ENCODE data around the gene ABHD17C.

ABHD17C gene

GRCh38 chr15:80669663-80670273 is 25.3 kb upstream of the ABHD17C start:
- H3K4me3 ChIP-seq (replicated peaks; ENCODE audit: insufficient read depth, low read length): no peak overlapping the region
- no peak for DNase-seq (ENCODE audit: low read depth in 1 of 2, low spot score in 1 of 2)
- H3K27me3 ChIP-seq (ENCODE audit: insufficient read depth, poor library complexity, severe bottlenecking): no peaks in the 10 kb centered on the region
- TF ChIP-seq SPI1 (IDR thresholded peaks at IDR 0.05; ENCODE audit: borderline replicate concordance, low read depth) (no peak), POLR2AphosphoS5 (IDR thresholded peaks at IDR 0.05; ENCODE audit: low read depth) (no peak), GABPA (IDR thresholded peaks at IDR 0.05; ENCODE audit: low read depth) (no peak), REST (IDR thresholded peaks at IDR 0.05; ENCODE audit: insufficient replicate concordance, low read depth) (no peak), CTCF (IDR thresholded peaks at IDR 0.05; ENCODE audit: insufficient read depth, low read length) (no peak)
- H3K27ac ChIP-seq (replicated peaks): no peak overlapping the region

- H3K4me3 ChIP-seq (replicated peaks; ENCODE audit: insufficient read depth, low read length): no peak overlapping the region
- TF ChIP-seq POLR2AphosphoS5 (IDR thresholded peaks at IDR 0.05; ENCODE audit: low read depth) (no peak), REST (IDR thresholded peaks at IDR 0.05; ENCODE audit: insufficient replicate concordance, low read depth) (no peak), SPI1 (IDR thresholded peaks at IDR 0.05; ENCODE audit: borderline replicate concordance, low read depth) (no peak)
- no peak overlapping the region for H3K27ac ChIP-seq (replicated peaks)
- DNase-seq (ENCODE audit: low read depth in 1 of 2, low spot score in 1 of 2): no peak
- H3K27me3 ChIP-seq (ENCODE audit: insufficient read depth, poor library complexity, severe bottlenecking): no peaks in the 10 kb centered on the region
Observed at GRCh38 chr15:80673561-80674244, 21.4 kb upstream of the ABHD17C start.

GRCh38 chr15:80674245-80674614 is 20.9 kb upstream of the ABHD17C start:
- Histone ChIP-seq H3K4me3 (replicated peaks; ENCODE audit: insufficient read depth, low read length) (no peak overlapping the region), H3K27me3 (ENCODE audit: insufficient read depth, poor library complexity, severe bottlenecking) (no peaks in the 10 kb centered on the region), H3K27ac (replicated peaks) (no peak overlapping the region)
- DNase-seq (ENCODE audit: low read depth in 1 of 2, low spot score in 1 of 2): no peak
- no peak for TF ChIP-seq CTCF (IDR thresholded peaks at IDR 0.05; ENCODE audit: insufficient read depth, low read length)
- TF ChIP-seq GABPA (IDR thresholded peaks at IDR 0.05; ENCODE audit: low read depth): no peak
- TF ChIP-seq SPI1 (IDR thresholded peaks at IDR 0.05; ENCODE audit: borderline replicate concordance, low read depth): no peak
- no peak for TF ChIP-seq POLR2AphosphoS5 (IDR thresholded peaks at IDR 0.05; ENCODE audit: low read depth)
- no peak for TF ChIP-seq REST (IDR thresholded peaks at IDR 0.05; ENCODE audit: insufficient replicate concordance, low read depth)
